Measurements from ENCODE around the gene DLG5. TPM values are rescaled to one million over a fixed set of nuclear protein-coding genes. Genes with fewer than 3 reads are reported as not detected.

Gene DLG5
- total RNA-seq, 1 donor from 2014 or later, result 32.9 TPM

DNA sequence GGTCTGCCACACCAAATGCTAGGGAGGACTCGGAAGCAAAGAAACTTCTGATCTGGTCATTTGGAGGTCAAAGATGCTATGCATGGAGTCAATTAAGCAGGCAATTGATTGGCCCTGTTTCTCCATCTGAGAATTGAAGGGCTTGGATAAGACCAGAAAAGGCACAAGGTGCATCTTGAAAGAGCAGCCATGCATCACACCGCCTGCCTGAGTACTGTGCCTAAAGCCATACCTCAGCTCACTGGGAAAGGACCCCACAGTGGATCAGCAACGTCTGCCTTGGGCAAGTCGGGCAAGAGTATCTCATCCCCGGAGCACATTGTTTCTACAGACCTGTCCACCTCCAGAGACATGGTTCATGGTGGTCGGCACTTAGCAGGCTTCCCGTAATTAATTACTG lies 42.4 kb downstream of the DLG5 start:
- Histone ChIP-seq H3K4me3 (no peak overlapping the region), H3K4me1 (peaks cover 6 to 32% of the 10 kb centered on the region in 2 donors), H3K27ac (no peak overlapping the region), H3K27me3 (no peaks in the 10 kb centered on the region), H3K36me3 (no peaks in the 10 kb centered on the region), H3K9me3 (no peaks in the 10 kb centered on the region)
- TF ChIP-seq, protein P1, sequence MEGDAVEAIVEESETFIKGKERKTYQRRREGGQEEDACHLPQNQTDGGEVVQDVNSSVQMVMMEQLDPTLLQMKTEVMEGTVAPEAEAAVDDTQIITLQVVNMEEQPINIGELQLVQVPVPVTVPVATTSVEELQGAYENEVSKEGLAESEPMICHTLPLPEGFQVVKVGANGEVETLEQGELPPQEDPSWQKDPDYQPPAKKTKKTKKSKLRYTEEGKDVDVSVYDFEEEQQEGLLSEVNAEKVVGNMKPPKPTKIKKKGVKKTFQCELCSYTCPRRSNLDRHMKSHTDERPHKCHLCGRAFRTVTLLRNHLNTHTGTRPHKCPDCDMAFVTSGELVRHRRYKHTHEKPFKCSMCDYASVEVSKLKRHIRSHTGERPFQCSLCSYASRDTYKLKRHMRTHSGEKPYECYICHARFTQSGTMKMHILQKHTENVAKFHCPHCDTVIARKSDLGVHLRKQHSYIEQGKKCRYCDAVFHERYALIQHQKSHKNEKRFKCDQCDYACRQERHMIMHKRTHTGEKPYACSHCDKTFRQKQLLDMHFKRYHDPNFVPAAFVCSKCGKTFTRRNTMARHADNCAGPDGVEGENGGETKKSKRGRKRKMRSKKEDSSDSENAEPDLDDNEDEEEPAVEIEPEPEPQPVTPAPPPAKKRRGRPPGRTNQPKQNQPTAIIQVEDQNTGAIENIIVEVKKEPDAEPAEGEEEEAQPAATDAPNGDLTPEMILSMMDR (IDR thresholded peaks at IDR 0.05), result no peak
- DNase-seq (ENCODE audit: low spot score in 2 of 2), result no peak
- intact Hi-C loops (cut with DNase I), result no loop called here

- Histone ChIP-seq H3K36me3 (no peaks in the 10 kb centered on the region), H3K4me3 (no peak overlapping the region), H3K27ac (no peak overlapping the region), H3K4me1 (peaks cover 7 to 27% of the 10 kb centered on the region in 2 donors), H3K27me3 (no peaks in the 10 kb centered on the region), H3K9me3 (no peaks in the 10 kb centered on the region)
- no peak for DNase-seq (ENCODE audit: low spot score in 2 of 2)
- TF ChIP-seq, protein P1 (IDR thresholded peaks at IDR 0.05), result no peak
- intact Hi-C loops (cut with DNase I), result no loop called here
Observed at GRCh38 chr10:77881636-77882035, 44.9 kb downstream of the DLG5 start.

- H3K27ac ChIP-seq, result no peak overlapping the region
- H3K9me3 ChIP-seq, result no peaks in the 10 kb centered on the region
- intact Hi-C loops (cut with DNase I), result no loop called here
- TF ChIP-seq, protein P1 (IDR thresholded peaks at IDR 0.05), result no peak
- H3K4me1 ChIP-seq, result peaks cover 7 to 25% of the 10 kb centered on the region in 2 donors
- no peaks in the 10 kb centered on the region for H3K27me3 ChIP-seq
- DNase-seq (ENCODE audit: low spot score in 2 of 2), result no peak
- no peaks in the 10 kb centered on the region for H3K36me3 ChIP-seq
- H3K4me3 ChIP-seq, result no peak overlapping the region
Observed at GRCh38 chr10:77881222-77881621, 45.3 kb downstream of the DLG5 start.

DNA sequence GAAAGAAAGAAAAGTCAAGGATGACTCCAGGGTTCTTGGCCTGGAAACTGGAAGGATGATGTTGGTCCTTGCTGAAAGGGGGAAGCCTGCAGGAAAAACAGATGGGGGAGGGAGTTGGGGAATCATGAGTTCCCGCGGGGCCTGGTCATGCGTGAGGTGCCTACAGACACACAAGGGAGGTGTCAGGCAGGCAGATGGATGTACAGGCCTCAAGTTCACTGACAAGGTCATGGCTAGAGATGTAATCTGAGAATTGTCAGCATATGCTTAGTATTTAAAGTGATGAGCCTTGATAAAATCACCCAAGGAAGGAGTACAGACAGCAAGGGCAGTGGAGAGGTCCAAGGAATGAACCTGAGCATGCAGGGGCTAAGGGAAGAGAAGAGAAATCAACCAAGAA lies 46.8 kb downstream of the DLG5 start:
- TF ChIP-seq, protein P1 (IDR thresholded peaks at IDR 0.05), result no peak
- Histone ChIP-seq H3K27ac (no peak overlapping the region), H3K4me1 (peaks cover 7 to 20% of the 10 kb centered on the region in 2 donors), H3K27me3 (no peaks in the 10 kb centered on the region), H3K9me3 (no peaks in the 10 kb centered on the region), H3K4me3 (no peak overlapping the region), H3K36me3 (no peaks in the 10 kb centered on the region)
- intact Hi-C loops (cut with DNase I), result no loop called here
- no peak for DNase-seq (ENCODE audit: low spot score in 2 of 2)

GRCh38 chr10:77879065-77879464 lies 47.5 kb downstream of the DLG5 start:
- no peaks in the 10 kb centered on the region for H3K27me3 ChIP-seq
- no peak for DNase-seq (ENCODE audit: low spot score in 2 of 2)
- TF ChIP-seq, protein P1 (IDR thresholded peaks at IDR 0.05), result no peak
- H3K27ac ChIP-seq, result no peak overlapping the region
- H3K4me1 ChIP-seq, result peaks cover 7 to 25% of the 10 kb centered on the region in 2 donors
- H3K4me3 ChIP-seq, result no peak overlapping the region
- H3K9me3 ChIP-seq, result no peaks in the 10 kb centered on the region
- no peaks in the 10 kb centered on the region for H3K36me3 ChIP-seq
- intact Hi-C loops (cut with DNase I), result no loop called here
